K562 (cell line): ENCODE results near the gene ATRAID. TPM values are rescaled to one million over a fixed set of nuclear protein-coding genes. Genes with fewer than 3 reads are reported as not detected.

Source experiments
- CBFB ChIP-seq: sonication (generic); formaldehyde crosslinking; IDR thresholded peaks from 2 replicates; pipeline ENCODE4 v1.4.0; 2020; ENCODE audit warnings: mild to moderate bottlenecking, missing genetic modification reagents
- CBX5 ChIP-seq: IDR thresholded peaks from 2 replicates; pipeline ENCODE4 v1.6.1; 2014; ENCODE audit warnings: low read depth, borderline replicate concordance
- CGGBP1 ChIP-seq: fragments of 250-450 bp; sonication (Bioruptor Pico); IDR thresholded peaks from 2 replicates; pipeline ENCODE4 v1.9.0; 2021; ENCODE audit warnings: mild to moderate bottlenecking
- HNRNPH1 ChIP-seq: fragments of 200-400 bp; formaldehyde crosslinking; optimal IDR thresholded peaks from 2 replicates; pipeline ENCODE3; 2017; ENCODE audit warnings: low read depth, mild to moderate bottlenecking, low read length, moderate library complexity
- HNRNPL ChIP-seq: fragments of 200-400 bp; formaldehyde crosslinking; IDR thresholded peaks from 2 replicates; pipeline ENCODE4 v1.6.1; 2017; ENCODE audit warnings: low read depth, mild to moderate bottlenecking, low read length
- ILK ChIP-seq: fragments of 450-650 bp; IDR thresholded peaks from 2 replicates; pipeline ENCODE4 v1.6.1; 2016; ENCODE audit warnings: missing genetic modification characterization, low read depth, mild to moderate bottlenecking, missing compliant biosample characterization, moderate library complexity, borderline replicate concordance
- L3MBTL2 ChIP-seq: fragments of 450-650 bp; IDR thresholded peaks from 2 replicates; pipeline ENCODE4 v1.6.1; 2016; ENCODE audit warnings: mild to moderate bottlenecking, moderate library complexity
- MEIS2 ChIP-seq: fragments of 450-650 bp; IDR thresholded peaks from 2 replicates; pipeline ENCODE4 v1.6.1; 2014; ENCODE audit warnings: mild to moderate bottlenecking; ENCODE audit not compliant: partially characterized antibody
- NELFE ChIP-seq: IDR thresholded peaks from 2 replicates; pipeline ENCODE4 v1.6.1; 2011; ENCODE audit warnings: mild to moderate bottlenecking; ENCODE audit not compliant: insufficient read depth, insufficient read length
- NR2C1 ChIP-seq, 2 experiments: fragments of 450-650 bp; IDR thresholded peaks; 2 replicates each; pipeline ENCODE4 v1.6.1; 2017; ENCODE audit warnings: mild to moderate bottlenecking in 2 of 2, antibody characterized with exemption in 1 of 2, inconsistent platforms in 1 of 2, missing compliant biosample characterization in 1 of 2, missing genetic modification characterization in 1 of 2
- PHB2 ChIP-seq: fragments of 450-650 bp; IDR thresholded peaks from 2 replicates; pipeline ENCODE4 v1.6.1; 2017; ENCODE audit warnings: low read depth
- SMARCA5 ChIP-seq: fragments of 450-650 bp; IDR thresholded peaks from 2 replicates; pipeline ENCODE4 v1.6.1; 2016
- SMARCC2 ChIP-seq: fragments of 450-650 bp; IDR thresholded peaks from 2 replicates; pipeline ENCODE4 v1.6.1; 2017; ENCODE audit warnings: antibody characterized with exemption, moderate library complexity, mild to moderate bottlenecking, low read depth
- SREBF2 ChIP-seq: sonication (generic); formaldehyde crosslinking; IDR thresholded peaks from 2 replicates; pipeline ENCODE4 v1.4.0; 2020; ENCODE audit warnings: mild to moderate bottlenecking, missing genetic modification reagents
- WHSC1 ChIP-seq: IDR thresholded peaks from one replicate; pipeline ENCODE4 v1.6.1; 2012; ENCODE audit warnings: low read length, control low read depth, inconsistent platforms
- ZBTB33 ChIP-seq: sonication (generic); formaldehyde crosslinking; IDR thresholded peaks from 2 replicates; pipeline ENCODE4 v1.8.1; 2023; ENCODE audit warnings: mild to moderate bottlenecking, missing genetic modification reagents
- ZNF253 ChIP-seq: fragments of 250-450 bp; sonication (Bioruptor Pico); conservative IDR thresholded peaks from 2 replicates; pipeline ENCODE4 v1.6.1; 2021; ENCODE audit warnings: mild to moderate bottlenecking
- ZNF512 ChIP-seq: IDR thresholded peaks from 2 replicates; pipeline ENCODE4 v1.6.1; 2016; ENCODE audit warnings: missing genetic modification characterization, missing compliant biosample characterization
- ZNF609 ChIP-seq: sonication (generic); formaldehyde crosslinking; IDR thresholded peaks from 2 replicates; pipeline ENCODE4 v1.8.1; 2023; ENCODE audit warnings: missing genetic modification reagents, mild to moderate bottlenecking, borderline replicate concordance
- polyA plus RNA-seq, 8 experiments: library from polyadenylated mRNA; depleted of rRNA in 4 of 8; stranded (reverse) in 5 of 8; unstranded in 3 of 8; fragments of >200 nt; fragmentation: Nextera tagmentation in 2 of 8; fragmentation: Illumina TruSeq in 1 of 8; extraction: Ambion mirVana in 2 of 8; extraction: Trizol in 1 of 8; gene quantifications; 2 replicates each; pipeline versions ENCODE4 v1.2.1 to v1.2.3, GENCODE V29; 2011 to 2014; ENCODE audit warnings: inconsistent platforms in 1 of 8, missing spikeins in 1 of 8
- total RNA-seq, 7 experiments: library from RNA; depleted of rRNA in 6 of 7; stranded (reverse); fragments of >200 nt in 6 of 7; fragmentation: Illumina TruSeq in 2 of 7; extraction: Trizol in 2 of 7; gene quantifications; 2 replicates each; pipeline versions ENCODE4 v1.2.1 to v1.2.3, GENCODE V29; 2011 to 2021; ENCODE audit warnings: low replicate concordance in 1 of 7

ATRAID gene
- total and polyA plus RNA-seq, 9 of the 15 experiments (the other 6 are each of a cell fraction or from before 2014, with no cell fraction given), result 70.2 to 187 (median 108) TPM

GRCh38 chr2:27211943-27212625 lies at the start of gene ATRAID, which contains the start of gene SLC5A6 (continued):
- TF ChIP-seq HNRNPH1 (no peak), NELFE (peak; percentile 36), PHB2 (no peak), CGGBP1 (CRISPR knock-in tag) (no peak), SMARCC2 (no peak), WHSC1 (no peak), SMARCA5 (no peak), CBFB (0 out of 2 replicates have a peak, but pooled peaks have one; percentile 61), ZNF609 (CRISPR knock-in tag) (no peak), ZBTB33 (CRISPR knock-in tag) (no peak), ZNF253 (no peak), NR2C1 (IDR thresholded peaks at IDR 0.05) (peak; percentile 90), NR2C1 (tag; IDR thresholded peaks at IDR 0.05) (peak; percentile 91), HNRNPL (no peak; the same call in 1 of the 2 replicates), L3MBTL2 (peak; percentile 48), CBX5 (no peak), ILK (tag) (no peak), ZNF512 (tag) (no peak), SREBF2 (CRISPR knock-in tag) (no peak), MEIS2 (no peak)
